Kidney glomerular epithelial cell (primary cell): ENCODE results near the gene ACTR8.

Experiments used
- DNase-seq: peaks from one replicate; lab custom pipeline; 2025; lab: John Stamatoyannopoulos, UW

Gene ACTR8

DNA sequence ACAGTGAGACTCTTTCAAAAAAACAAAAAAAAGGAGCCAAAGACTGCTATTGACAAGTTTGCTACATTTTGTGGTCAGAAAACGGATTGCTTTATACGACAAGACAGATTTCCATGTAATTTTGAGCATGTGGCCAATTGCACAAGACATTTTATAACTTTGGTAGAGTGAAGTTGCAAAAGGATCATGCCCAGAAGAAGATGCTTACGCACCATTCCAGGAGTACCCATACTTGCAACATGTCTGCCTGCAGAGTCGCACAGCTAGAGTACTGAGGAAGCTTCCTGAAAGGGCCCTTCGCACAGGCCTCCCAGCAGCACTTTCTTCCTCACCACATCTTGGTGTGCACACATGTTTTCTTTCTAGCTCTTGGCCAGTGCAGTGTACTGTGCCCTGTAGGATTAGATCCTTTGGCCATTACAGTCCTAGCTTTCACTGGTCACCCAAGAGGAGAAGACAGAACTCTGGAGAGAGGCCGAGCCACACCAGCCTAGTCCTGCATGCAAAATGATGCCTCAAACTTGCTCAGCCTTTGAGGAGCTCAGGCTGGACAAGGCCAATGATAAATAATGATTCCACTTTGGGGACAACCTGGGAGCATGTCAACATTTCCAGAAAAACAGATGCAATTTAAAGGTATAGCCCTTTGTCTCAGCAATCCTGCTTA lies 47.4 kb downstream of the ACTR8 start:
- DNase-seq = no peak

DNA sequence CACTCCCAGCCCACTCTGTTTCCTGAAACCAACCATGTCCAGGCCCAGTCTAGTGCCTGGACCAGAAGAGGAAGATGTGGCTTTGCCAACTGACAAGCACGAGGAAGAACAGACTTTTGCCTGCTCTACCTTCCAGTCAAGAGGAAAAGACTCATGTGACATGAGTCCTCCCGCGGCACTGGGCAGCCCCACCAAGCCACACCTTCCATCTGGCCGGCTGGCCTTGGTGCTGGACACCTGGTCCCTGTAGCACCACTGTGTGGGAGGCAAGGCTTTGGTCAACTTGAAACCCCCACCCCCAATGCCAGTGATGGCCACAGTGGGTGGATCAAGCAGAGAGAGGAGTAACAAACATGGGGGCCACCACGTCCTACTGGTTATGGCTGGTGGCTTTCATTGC lies 48.3 kb downstream of the ACTR8 start:
- DNase-seq = no peak

DNA sequence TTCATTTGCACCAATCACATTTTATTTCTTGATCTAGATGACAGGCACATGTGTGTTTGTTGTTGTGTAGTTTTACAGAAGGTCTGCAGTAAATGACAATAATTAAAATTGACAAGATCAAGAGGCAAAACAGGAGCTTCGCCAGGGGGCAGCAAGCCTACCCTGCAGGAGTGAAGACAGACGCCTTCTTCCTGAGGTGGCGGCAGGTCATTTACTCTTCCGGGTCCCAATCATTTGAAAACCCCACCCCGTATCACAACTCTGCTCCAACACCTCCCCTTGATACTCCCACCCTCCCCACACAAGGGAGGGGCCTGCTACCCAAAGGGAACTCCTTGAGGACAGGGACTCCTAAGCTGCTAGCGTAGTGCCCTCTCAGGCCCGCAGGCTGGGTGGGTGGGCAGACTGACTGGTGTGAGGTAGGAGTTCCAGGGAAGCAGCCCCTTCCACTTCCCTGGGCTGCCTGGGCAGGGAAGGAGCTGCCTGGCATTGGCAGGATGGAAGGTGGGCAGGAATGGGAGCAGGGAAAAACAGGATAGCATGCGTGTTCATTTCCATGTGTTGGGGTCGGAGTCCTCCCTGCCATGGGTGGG lies 48.8 kb downstream of the ACTR8 start:
- DNase-seq = no peak

DNA sequence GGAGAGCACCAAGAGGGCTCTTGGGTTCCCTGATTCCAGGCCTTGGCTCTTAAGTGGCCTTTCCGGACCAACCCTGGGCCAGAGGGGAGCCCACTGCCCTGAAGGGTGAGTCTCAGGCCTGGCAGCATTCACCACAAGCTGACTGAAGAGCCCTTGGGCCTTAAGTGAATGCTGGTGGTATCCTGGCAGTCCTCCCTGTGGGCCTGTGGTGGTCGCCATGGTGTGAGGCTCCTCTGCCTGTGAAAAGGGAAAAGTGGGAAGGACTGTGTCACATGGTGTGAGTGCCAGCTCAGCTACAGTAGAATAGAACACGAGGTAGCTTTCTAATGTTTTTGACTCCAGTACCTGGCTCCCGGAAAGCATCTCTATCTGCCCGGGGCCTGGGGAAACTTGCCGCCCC lies 51.0 kb downstream of the ACTR8 start:
- no peak for DNase-seq

DNA sequence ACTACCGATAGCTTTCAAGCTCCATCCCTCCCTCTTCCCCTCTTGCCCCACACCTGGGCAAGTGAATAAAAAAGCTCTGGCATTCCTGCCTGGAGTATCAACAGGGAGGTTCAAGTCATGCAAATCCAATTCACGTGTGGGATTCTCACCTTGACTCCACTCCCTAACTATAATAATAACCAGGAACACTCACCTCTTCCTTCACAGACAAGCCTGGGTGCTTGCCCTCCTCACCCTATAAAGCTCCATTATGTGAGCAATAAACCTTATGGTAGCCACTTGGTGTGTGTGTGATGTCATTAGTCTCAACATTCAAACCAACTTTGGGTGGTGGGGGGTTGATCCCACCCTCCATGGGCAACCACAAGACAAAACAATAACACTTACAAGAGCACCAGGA lies 52.3 kb downstream of the ACTR8 start:
- DNase-seq = no peak

DNA sequence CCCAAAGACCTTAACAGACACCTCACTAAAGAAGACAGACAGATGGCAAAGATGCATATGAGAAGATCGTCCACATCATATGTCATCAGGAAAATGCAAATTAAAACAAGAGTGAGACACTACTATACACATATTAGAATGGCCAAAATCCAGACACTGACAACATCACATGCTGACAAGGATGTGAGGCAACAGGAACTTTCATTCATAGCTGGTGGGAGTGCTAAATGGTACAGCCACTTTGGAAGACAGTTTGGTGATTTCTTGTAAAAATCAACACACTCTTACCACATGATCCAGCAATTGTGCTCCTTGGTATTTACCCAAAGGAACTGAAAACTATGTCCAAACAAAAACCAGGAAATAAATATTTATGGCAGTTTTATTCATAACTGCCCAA lies 53.4 kb downstream of the ACTR8 start:
- DNase-seq = no peak

DNA sequence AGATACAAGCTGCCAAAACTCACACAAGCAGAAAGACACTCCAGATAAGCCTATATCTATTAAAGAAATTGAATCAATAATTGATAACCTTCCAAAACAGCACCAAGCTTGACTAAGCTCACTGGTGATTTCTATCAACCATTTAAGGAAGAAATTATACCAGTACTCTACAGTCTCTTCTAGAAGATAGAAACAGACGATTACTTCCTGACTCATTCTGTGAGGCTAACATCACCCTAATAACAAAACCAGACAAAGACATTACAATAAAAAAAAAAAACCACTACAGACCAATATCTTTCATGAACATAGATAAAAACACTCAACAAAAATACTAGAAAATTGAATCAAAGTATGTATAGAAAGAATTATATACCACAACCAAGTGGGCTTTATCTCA lies 55.9 kb downstream of the ACTR8 start:
- no peak for DNase-seq

DNA sequence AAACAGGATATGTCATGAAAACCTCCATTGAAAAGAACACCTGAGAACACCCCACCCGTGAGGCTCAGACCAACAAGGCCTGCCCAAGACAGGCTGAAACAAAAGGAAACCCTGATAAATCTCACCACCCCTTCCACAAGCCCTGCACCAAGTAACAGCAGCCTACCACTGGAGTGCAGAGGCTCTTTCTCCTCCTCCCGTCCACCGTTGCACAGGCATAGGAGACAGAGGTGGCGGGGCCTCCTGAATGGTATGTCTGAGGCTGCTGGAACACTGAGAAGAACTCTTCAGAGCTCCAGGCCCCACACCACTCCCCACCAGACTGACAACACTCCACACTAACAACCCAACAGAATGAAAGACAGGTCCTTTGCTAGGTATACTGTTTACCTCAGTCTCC lies 57.2 kb downstream of the ACTR8 start:
- no peak for DNase-seq

DNA sequence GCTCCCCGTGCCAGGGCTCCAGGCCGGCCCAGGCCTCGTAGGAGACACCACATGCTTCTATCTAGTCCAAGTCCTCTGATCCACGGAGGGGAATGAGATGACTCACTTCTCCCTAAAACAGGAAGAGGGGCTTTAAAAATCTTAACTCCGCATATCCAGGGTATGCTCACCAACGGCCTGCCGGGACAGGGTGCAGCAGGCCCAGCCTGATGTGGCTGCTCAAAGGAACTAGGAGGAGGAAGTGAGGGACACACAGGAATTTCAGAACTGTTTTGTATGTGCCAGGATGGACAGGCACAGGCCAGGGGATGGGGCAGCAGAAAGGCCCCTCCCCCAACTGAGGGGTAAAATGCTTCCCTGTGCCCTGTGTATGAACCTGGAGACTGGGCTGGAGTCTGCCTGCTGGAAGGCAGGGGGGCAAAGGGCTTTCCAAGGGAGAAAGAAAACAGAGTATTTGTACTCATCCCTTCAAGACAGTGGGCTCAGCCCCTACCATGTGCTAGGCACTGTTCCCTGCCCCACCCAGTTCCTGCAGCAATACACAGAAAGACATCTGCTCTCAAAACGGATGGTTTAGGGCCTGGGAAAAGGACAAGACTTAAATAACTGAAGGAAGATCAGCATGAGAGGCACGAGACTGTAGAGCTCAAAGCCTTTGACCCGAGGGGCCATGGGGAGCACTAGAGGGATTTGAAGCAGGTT lies 57.8 kb downstream of the ACTR8 start:
- no peak for DNase-seq

DNA sequence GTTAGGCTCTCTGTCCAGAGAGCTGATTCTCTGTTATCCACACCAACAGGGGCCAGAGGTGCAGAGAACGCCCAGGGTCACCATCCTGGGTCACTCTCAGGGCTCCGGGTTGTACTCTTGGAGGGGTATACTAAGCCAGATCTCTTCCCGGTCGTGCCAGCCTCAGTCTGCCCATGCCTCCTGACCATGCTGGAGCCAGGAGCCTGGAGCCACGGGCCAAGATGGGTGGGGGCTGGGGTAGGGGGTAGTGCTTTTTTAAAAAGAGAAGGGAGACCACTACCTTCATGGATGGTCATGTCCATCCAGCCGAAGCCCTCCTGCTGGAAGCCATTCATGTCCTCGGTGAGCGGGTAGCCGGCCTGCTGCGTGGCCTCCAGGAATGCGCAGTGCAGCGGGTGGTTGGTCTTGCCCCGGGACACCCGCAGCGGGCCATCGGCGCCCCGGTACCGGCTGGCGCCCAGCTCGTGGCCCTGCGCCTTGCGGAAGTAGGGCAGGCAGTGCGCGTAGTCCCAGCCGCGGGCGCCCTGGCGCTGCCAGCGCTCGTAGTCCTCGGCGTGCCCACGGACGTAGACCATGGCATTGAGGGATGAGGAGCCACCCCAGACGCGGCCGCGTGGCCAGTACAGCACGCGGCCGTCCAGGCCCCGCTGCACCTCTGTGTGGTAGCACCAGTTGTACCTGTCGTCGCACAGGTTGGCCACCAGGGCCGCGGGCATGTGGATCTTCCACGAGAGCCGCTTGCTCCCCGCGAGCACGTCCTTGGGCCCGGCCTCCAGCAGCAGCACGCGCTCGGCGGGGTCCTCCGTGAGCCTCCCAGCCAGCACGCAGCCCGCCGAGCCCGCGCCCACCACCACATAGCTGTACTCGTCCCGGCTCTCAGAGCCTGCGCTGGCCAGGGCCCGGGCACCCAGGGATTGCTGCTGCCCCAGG lies 58.7 kb downstream of the ACTR8 start:
- DNase-seq = no peak

DNA sequence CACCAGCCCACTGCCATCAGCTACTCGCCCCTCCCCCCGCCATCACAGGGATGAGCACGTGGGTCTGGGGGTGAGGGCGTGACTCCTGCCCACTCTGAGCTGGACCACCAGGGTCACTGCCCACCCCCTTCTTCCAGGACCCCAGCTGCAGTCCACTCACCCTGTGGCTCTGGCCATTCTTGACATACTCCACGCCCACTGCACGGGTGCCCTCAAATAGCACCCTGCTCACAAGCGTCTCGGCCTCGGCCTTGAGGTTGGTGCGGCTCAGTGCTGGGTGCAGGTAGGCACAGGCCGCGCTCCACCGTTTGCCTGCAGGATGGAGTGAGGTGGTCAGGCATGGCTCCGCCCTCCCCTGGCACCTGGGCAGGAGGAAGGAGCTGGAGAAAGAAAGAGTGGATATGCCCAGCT lies 59.6 kb downstream of the ACTR8 start:
- DNase-seq = no peak

DNA sequence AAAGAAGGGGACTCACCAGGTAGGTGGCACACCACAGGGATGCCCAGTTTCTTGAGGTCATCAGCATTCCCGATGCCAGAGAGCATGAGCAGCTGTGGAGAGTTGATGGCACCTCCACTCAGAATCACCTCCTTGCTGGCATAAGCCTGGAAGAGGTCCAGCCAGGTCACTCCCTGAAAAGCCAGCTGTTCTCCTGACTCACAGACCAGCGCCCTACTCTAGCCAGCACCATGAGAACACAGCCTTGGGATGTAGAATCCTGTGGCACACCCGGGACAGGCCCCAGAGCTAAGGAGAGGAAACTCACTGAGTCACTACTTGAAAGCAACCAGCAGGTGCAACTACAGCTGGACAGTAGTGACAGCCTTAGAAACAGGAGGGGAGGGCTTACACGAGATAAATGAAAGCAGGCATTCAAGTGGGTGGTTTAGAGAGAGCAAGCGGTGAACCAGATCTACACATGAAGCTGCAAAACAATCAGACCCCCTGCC lies 60.3 kb downstream of the ACTR8 start:
- no peak for DNase-seq

DNA sequence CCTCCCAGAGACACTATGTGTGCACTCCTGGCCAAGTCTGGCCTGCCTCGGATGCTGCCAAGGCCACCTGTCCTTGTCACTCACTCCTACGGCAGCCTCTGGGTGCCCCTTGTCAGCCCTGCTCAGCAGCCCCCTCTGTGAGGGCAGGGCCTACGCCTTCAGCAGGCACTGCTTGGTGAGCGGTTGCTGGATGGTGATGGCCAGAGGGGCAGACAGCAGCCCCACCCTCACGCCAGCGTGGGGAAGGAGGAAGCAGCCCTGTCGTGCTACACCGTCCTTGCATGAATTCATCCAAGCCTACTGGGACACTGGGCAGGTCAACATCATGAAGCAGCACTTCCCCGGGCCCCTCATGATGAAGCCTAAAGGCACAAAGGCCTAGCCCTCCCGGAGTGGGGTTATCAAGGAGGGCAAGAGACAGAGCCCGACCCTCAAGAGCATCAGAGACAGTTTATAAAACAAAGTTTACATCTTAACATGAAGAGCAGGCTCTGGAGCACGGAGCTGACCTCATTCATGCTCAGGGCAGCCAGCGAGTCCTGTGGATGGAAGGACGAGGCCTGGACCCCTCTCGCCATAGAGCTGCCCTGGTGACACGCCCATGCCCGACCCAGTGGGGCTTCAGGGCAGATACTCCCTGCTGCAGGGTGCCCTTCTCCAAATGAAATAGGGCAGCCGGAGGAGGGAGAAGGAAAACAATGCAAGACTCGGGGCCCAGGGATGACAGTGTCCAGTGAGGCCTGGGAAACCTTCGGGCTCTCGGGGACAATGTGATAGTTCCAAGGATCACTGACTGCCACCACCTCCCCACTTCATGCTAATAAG lies 61.0 kb downstream of the ACTR8 start:
- DNase-seq = no peak

DNA sequence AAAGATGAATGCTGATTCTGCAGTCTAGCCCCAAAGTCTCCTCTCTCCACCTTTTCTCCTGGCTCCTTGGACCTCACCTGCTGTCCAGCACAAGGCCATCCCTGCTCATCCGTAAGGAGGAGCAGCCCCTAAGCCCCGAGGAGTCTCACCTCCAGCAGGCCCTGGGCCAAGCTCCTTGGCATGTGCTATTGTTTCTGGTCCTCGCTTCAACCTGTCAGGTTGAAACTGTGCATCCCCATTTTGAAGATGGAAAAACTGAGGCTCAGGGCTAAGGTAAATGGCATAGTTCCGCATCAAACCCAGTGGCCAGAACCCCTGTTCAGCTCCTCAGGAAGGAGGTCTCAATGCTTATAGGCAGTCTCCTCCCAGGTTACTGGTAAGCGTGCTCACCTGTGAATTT lies 61.9 kb downstream of the ACTR8 start:
- no peak for DNase-seq

DNA sequence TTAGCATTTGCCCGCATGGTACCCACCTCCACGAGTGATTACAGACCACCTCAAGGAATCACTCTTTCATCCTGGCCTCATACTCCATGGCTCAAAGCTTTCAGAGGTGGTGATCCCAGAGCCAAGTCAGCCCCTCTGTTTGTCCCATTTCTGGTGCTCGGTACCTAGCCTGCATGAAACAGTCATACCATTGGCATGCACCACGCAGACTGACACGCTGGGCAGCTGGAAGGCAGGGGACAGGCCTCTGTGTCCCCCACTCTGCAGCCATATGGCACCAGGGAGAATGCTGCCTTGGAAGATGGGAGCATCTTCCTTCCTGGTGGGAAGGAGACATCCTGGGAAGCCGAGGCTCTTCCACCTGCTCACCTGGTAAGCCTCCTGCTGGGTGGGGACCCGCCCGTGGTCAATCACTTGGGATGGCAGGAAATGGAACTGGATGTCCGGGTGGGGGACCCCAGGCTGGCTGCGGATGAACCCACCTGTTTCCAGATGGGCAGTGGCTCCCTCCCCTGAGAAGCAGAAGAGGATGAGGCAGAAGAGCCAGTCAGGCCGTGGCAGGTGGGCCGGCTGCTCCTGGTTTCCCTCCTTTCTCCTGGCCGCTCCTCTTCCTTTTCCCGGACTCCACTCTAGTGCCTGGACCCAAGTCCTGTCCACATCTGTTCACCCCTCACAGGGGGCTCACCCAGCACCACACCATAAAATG lies 62.6 kb downstream of the ACTR8 start:
- DNase-seq = no peak

DNA sequence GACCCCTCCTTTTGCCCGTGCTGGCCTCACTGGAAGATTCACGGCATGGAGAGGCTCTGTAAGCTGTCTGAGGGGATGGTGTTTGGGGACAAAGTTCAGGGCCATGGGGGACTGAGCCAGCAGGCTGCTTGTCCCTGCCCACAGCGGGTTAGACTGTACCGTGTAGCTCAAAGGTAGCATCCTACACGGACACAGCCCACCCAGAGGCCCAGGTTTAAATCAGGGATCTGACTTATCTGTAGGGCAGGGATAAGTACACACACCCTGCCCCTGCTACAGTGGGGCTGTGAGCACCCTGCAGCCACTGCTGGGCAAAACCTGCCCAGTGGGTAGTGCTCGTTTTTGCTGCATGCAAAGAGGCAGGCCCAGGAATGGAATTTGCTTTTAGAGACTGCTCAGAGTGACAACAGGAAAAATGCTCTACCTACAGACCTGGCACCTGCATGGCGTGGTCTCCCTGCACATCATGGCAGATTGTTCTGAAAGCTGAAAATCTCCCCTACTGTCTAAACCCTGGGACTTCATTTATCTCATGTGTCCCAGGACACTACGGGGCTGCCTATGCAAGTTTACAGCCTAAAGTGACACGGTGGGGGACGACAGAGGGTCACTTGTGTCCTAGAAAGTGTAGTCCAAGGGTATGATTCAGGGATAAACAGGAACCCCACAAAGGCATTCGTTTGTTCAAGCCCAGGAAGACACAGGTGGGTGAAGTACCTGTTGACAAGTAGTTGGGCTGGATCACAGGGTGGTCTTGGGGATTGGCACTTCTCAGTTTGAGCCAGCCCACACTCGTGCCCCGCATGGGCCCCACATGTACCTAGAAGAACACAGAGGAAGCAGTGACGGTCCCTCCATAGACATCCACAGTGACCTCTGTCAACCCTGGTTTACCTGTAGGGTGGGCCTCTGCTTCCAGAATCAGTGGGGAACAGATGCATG lies 63.5 kb downstream of the ACTR8 start:
- DNase-seq = no peak

DNA sequence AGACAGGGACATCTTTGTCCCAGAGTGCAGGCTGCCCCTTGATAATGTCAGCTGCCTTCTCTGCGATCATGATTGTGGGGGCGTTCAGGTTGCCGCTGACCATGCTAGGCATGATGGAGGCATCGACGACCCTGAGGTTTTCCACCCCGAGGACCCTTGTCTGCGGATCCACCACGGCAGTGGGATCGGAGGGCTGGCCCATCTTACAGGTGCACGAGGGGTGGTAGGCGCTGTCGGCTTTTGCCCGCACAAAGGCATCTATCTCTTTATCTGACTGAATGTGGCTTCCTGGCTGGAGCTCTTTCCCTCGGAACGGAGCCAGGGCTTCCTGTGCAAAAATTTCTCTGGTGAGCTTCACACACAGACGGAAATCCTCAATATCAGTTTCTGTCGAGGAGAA lies 64.1 kb downstream of the ACTR8 start:
- no peak for DNase-seq

DNA sequence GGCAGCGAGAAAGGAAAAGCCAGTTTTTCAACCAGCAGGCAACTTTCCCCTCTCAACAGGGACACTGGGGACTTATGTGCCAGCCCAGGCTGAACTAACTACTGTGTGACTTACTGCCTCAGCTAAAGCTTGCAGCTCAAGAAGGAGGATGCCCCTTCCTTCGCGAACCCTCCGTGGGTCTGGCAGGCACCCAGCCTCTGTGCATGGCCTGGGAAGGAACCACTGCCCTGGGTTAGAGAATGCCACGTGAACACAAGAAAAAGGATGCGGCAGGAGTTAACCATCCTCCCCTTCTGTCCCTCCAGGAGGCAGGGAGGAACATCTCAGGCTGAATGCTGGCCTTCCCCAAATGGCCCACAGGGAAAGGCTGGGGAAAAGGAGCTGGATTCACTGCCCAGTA lies 64.7 kb downstream of the ACTR8 start:
- no peak for DNase-seq
